IMR-90 (cell line): Measurements from ENCODE around the gene ARHGAP10. TPM values are rescaled to one million over a fixed set of nuclear protein-coding genes. Genes with fewer than 3 reads are reported as not detected.

Experiments used
- ATAC-seq: fragments of 200-7000 bp; cut with Tn5 transposase; 2 replicates; pipeline ENCODE4 v1.9.1; 2020; ENCODE audit warnings: low read depth, mild to moderate bottlenecking, moderate library complexity
- BruUV-seq: library from RNA; stranded (reverse); fragments of 400-500 nt; replicated peaks from 2 replicates; lab custom pipeline; 2021; lab: Mats Ljungman, UMichigan
- CTCF ChIA-PET: fragments of 300-600 bp; formaldehyde crosslinking; extraction: SDS; loops from one replicate; lab custom pipeline; 2021; ENCODE audit warnings: antibody characterized with exemption; lab: Yijun Ruan, JAX
- POLR2A ChIA-PET: fragments of 300-600 bp; sonication (Branson Sonifier 250); formaldehyde crosslinking; loops from one replicate; lab custom pipeline; 2022; ENCODE audit warnings: antibody characterized with exemption; ENCODE audit not compliant: unreplicated experiment; lab: Charles Lee
- DNase-seq: peaks from one replicate; pipeline ENCODE4 v3.0.0; 2013
- H2AFZ ChIP-seq: replicated peaks from 2 replicates; pipeline ENCODE3; 2013; ENCODE audit warnings: low read length, mild to moderate bottlenecking; ENCODE audit not compliant: poor library complexity
- H2AK5ac ChIP-seq: 2 replicates; pipeline ENCODE4 v1.6.1; 2013; ENCODE audit warnings: low read depth, low read length, inconsistent platforms
- H2AK9ac ChIP-seq: replicated peaks from 2 replicates; pipeline ENCODE3; 2013; ENCODE audit warnings: mild to moderate bottlenecking, low read depth, low read length, moderate library complexity; ENCODE audit not compliant: poor library complexity
- H2BK120ac ChIP-seq: 2 replicates; pipeline ENCODE4 v1.6.1; 2013; ENCODE audit warnings: low read depth, low read length, inconsistent platforms
- H2BK15ac ChIP-seq: 3 replicates; pipeline ENCODE4 v1.6.1; 2013; ENCODE audit warnings: low read depth, low read length, inconsistent platforms
- H2BK20ac ChIP-seq: 2 replicates; pipeline ENCODE4 v1.6.1; 2013; ENCODE audit warnings: low read depth, mild to moderate bottlenecking, inconsistent platforms, low read length, moderate library complexity
- H2BK5ac ChIP-seq: 2 replicates; pipeline ENCODE4 v1.6.1; 2013; ENCODE audit warnings: mild to moderate bottlenecking, low read depth, low read length, inconsistent platforms; ENCODE audit not compliant: poor library complexity, severe bottlenecking
- H3K14ac ChIP-seq: replicated peaks from 2 replicates; pipeline ENCODE4 v1.6.1; 2013; ENCODE audit warnings: low read depth, low read length, inconsistent platforms
- H3K18ac ChIP-seq: 2 replicates; pipeline ENCODE4 v1.6.1; 2013; ENCODE audit warnings: low read depth, low read length, control low read depth
- H3K23ac ChIP-seq: 2 replicates; pipeline ENCODE4 v1.6.1; 2013; ENCODE audit warnings: low read depth, low read length, inconsistent platforms
- H3K27ac ChIP-seq: 2 replicates; pipeline ENCODE4 v1.5.1; 2013; ENCODE audit warnings: mild to moderate bottlenecking, control low read depth, low read length; ENCODE audit not compliant: insufficient read depth
- H3K27me3 ChIP-seq: 2 replicates; pipeline ENCODE4 v1.6.1; 2013; ENCODE audit warnings: low read length; ENCODE audit not compliant: control insufficient read depth, insufficient read depth
- H3K36me3 ChIP-seq: 2 replicates; pipeline ENCODE4 v1.6.1; 2013; ENCODE audit warnings: low read length, mixed read lengths; ENCODE audit not compliant: control insufficient read depth, insufficient read depth
- H3K4ac ChIP-seq: 2 replicates; pipeline ENCODE4 v1.6.1; 2013; ENCODE audit warnings: low read depth, low read length, inconsistent platforms
- H3K4me1 ChIP-seq: 2 replicates; pipeline ENCODE4 v1.6.1; 2013; ENCODE audit warnings: low read length, mixed read lengths; ENCODE audit not compliant: control insufficient read depth, insufficient read depth
- H3K4me2 ChIP-seq: 2 replicates; pipeline ENCODE4 v1.6.1; 2013; ENCODE audit warnings: low read depth, mild to moderate bottlenecking, control low read depth, low read length, moderate library complexity
- H3K4me3 ChIP-seq: 2 replicates; pipeline ENCODE4 v1.5.1; 2013; ENCODE audit warnings: low read depth, mild to moderate bottlenecking, control low read depth, low read length, moderate library complexity; ENCODE audit not compliant: insufficient read depth
- H3K56ac ChIP-seq: 2 replicates; pipeline ENCODE4 v1.6.1; 2013; ENCODE audit warnings: low read length, inconsistent platforms; ENCODE audit not compliant: insufficient read depth; ENCODE audit errors: extremely low read depth
- H3K79me1 ChIP-seq, 2 experiments: 2 replicates each; pipeline ENCODE4 v1.6.1; 2013; ENCODE audit warnings: low read length in 2 of 2, inconsistent platforms in 1 of 2, low read depth in 1 of 2
- H3K9ac ChIP-seq: 2 replicates; pipeline ENCODE4 v1.6.1; 2013; ENCODE audit warnings: low read depth, low read length, control low read depth
- H3K9me1 ChIP-seq: 2 replicates; pipeline ENCODE4 v1.6.1; 2013; ENCODE audit warnings: low read length, inconsistent platforms; ENCODE audit not compliant: insufficient read depth
- H3K9me3 ChIP-seq: 2 replicates; pipeline ENCODE4 v1.6.1; 2013; ENCODE audit warnings: low read length; ENCODE audit not compliant: control insufficient read depth, insufficient read depth
- H4K20me1 ChIP-seq: 2 replicates; pipeline ENCODE4 v1.6.1; 2013; ENCODE audit warnings: low read length, inconsistent platforms; ENCODE audit not compliant: insufficient read depth
- H4K5ac ChIP-seq: 2 replicates; pipeline ENCODE4 v1.6.1; 2013; ENCODE audit warnings: mild to moderate bottlenecking, low read depth, low read length, control low read depth
- H4K8ac ChIP-seq, 2 experiments: 2 replicates each; pipeline ENCODE4 v1.6.1; 2013; ENCODE audit warnings: low read depth in 2 of 2, low read length in 2 of 2, control low read depth in 1 of 2, inconsistent platforms in 1 of 2
- H4K91ac ChIP-seq: 2 replicates; pipeline ENCODE4 v1.6.1; 2013; ENCODE audit warnings: low read depth, low read length, inconsistent platforms; ENCODE audit not compliant: insufficient read depth
- BHLHE40 ChIP-seq: fragments of 150-350 bp; IDR thresholded peaks from 2 replicates; pipeline ENCODE4 v1.6.1; 2016; ENCODE audit warnings: mild to moderate bottlenecking, low read depth, low read length
- CEBPB ChIP-seq: IDR thresholded peaks from 2 replicates; pipeline ENCODE4 v1.6.1; 2012; ENCODE audit warnings: low read depth, low read length, improper control_type of control experiment
- CHD1 ChIP-seq: IDR thresholded peaks from 2 replicates; pipeline ENCODE4 v1.6.1; 2012; ENCODE audit warnings: low read depth, low read length, improper control_type of control experiment
- ELK1 ChIP-seq: fragments of 150-350 bp; IDR thresholded peaks from 2 replicates; pipeline ENCODE4 v1.6.1; 2016; ENCODE audit warnings: low read depth, mild to moderate bottlenecking, low read length, moderate library complexity, borderline replicate concordance
- FOS ChIP-seq: fragments of 150-350 bp; IDR thresholded peaks from 2 replicates; pipeline ENCODE4 v1.6.1; 2016; ENCODE audit warnings: low read depth, low read length
- MAZ ChIP-seq: IDR thresholded peaks from 2 replicates; pipeline ENCODE4 v1.6.1; 2012; ENCODE audit warnings: low read depth, mild to moderate bottlenecking, low read length, improper control_type of control experiment, moderate library complexity, borderline replicate concordance
- MXI1 ChIP-seq: IDR thresholded peaks from 2 replicates; pipeline ENCODE4 v1.6.1; 2012; ENCODE audit warnings: low read depth, mild to moderate bottlenecking, low read length, moderate library complexity, borderline replicate concordance
- NFE2L2 ChIP-seq: fragments of 150-350 bp; IDR thresholded peaks from 2 replicates; pipeline ENCODE4 v1.6.1; 2016; ENCODE audit warnings: low read depth, mild to moderate bottlenecking, low read length
- POLR2A ChIP-seq: IDR thresholded peaks from 2 replicates; pipeline ENCODE4 v1.6.1; 2012; ENCODE audit warnings: mild to moderate bottlenecking, low read depth, low read length
- RAD21 ChIP-seq: IDR thresholded peaks from 2 replicates; pipeline ENCODE4 v1.6.1; 2012; ENCODE audit warnings: low read length, improper control_type of control experiment
- RCOR1 ChIP-seq: IDR thresholded peaks from 2 replicates; pipeline ENCODE4 v1.6.1; 2012; ENCODE audit warnings: mild to moderate bottlenecking, low read length, improper control_type of control experiment; ENCODE audit not compliant: insufficient replicate concordance
- RFX5 ChIP-seq: IDR thresholded peaks from 2 replicates; pipeline ENCODE4 v1.8.0; 2012; ENCODE audit warnings: low read depth, mild to moderate bottlenecking, low read length, moderate library complexity
- SMC3 ChIP-seq: fragments of 150-350 bp; IDR thresholded peaks from 2 replicates; pipeline ENCODE4 v1.6.1; 2016; ENCODE audit warnings: low read depth, mild to moderate bottlenecking, antibody characterized with exemption, low read length, moderate library complexity
- USF2 ChIP-seq: fragments of 150-350 bp; IDR thresholded peaks from 2 replicates; pipeline ENCODE4 v1.6.1; 2017; ENCODE audit warnings: mild to moderate bottlenecking, antibody characterized with exemption, low read length, low read depth
- WGBS, 2 experiments: methylation state at CpG; one replicate each; pipeline versions ENCODE4 v1.1.5 to v1.1.7; 2013; ENCODE audit warnings: missing lambda C conversion rate in 2 of 2; ENCODE audit not compliant: insufficient read length in 1 of 2; ENCODE audit errors: extremely low coverage in 2 of 2; 5-methylcytosine and 5-hydroxymethylcytosine counted together
- dilution Hi-C: fragments of 300-500 bp; cut with HindIII; formaldehyde crosslinking; loops from one replicate; pipeline ENCODE4 v1.14.3; 2018; ENCODE audit warnings: low sequenced_read_pairs; ENCODE audit not compliant: unreplicated experiment
- in situ Hi-C: fragments of 300-500 bp; cut with MboI; formaldehyde crosslinking; loops from 3 replicates; pipeline ENCODE4 v1.14.3; 2019; ENCODE audit warnings: low sequenced_read_pairs, inconsistent platforms, mixed read lengths
- intact Hi-C: fragments of 100-400 bp; cut with micrococcal nuclease; formaldehyde crosslinking; loops from 2 replicates; pipeline ENCODE4 v1.10.0; 2022
- polyA plus RNA-seq, 3 experiments: library from polyadenylated mRNA; depleted of rRNA; stranded (reverse); fragments of >200 nt; gene quantifications; 2 replicates each; pipeline ENCODE4 v1.2.3, GENCODE V29; 2012; ENCODE audit warnings: low replicate concordance in 1 of 3
- total RNA-seq: library from RNA; depleted of rRNA; stranded (reverse); fragments of >200 nt; gene quantifications from 2 replicates; pipeline ENCODE4 v1.2.3, GENCODE V29; 2012
- TF ChIP-seq, protein P1 (sequence below): conservative IDR thresholded peaks from 2 replicates; pipeline ENCODE4 v1.5.1; 2012; ENCODE audit warnings: mild to moderate bottlenecking, low read depth, low read length, improper control_type of control experiment

The ARHGAP10 gene
- total and polyA plus RNA-seq, 2 of the 4 experiments (the other 2 are of a cell fraction): 27.1 to 29.4 TPM

DNA sequence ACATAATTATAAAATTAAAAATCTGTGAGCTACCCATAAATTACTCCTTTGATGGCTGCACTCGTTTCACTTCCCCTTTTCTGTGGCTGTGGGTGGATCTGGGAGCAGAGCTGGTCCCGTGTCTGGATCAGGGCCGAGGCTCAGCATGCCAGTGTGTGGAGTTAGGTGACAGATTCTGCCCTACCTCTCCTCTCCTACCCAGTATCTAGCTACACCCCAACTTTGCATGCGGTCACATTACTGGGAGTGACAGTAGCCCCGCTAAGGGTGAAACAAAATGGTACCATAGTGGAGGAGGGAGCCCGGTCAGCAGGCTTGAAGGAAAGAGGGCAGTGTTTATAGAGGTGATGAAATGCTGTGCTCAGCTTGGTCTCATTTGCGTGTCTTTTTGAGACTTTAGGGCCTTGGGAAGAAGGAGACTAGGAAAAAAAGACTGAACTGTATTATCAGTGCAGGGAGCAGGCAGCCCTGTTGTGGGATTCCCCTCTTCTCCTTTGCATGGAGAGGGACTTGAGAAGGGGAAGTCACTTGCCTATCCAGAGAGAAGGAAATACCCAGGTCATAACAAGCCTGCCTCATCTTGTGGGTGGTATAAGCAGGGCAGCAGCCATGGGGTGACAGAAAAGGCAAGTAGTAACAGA, 48.4 kb downstream of the ARHGAP10 start:
- no TSS peak for BruUV-seq
- Histone ChIP-seq H4K91ac (no peak overlapping the region), H3K9me1 (peaks cover 24% of the 10 kb centered on the region), H4K8ac (no peak overlapping the region), H3K9ac (no peak overlapping the region), H3K27me3 (no peaks in the 10 kb centered on the region), H2AFZ (no peak overlapping the region), H4K20me1 (peaks cover 48% of the 10 kb centered on the region), H2AK5ac (peak overlapping the region; percentile 15; the same call in 1 of the 2 replicates), H3K4me1 (peaks cover 22% of the 10 kb centered on the region), H2BK5ac (no peak overlapping the region), H3K23ac (0 out of 2 replicates have a peak overlapping the region, but pooled peaks have one; percentile 43), H3K18ac (no peak overlapping the region), H2BK20ac (no peak overlapping the region), H2BK120ac (0 out of 2 replicates have a peak overlapping the region, but pooled peaks have one; percentile 1), H3K36me3 (peaks cover 3% of the 10 kb centered on the region; the same call in 1 of the 2 replicates), H2AK9ac (no peak overlapping the region), H3K9me3 (no peaks in the 10 kb centered on the region), H3K27ac (no peak overlapping the region), H3K56ac (no peak overlapping the region), H3K4me3 (no peak overlapping the region), H4K5ac (no peak overlapping the region; the same call in 1 of the 2 replicates), H2BK15ac (no peak overlapping the region), H3K79me1 (peaks cover 36 to 67% of the 10 kb centered on the region in 2 experiments), H3K14ac (no peak overlapping the region), H3K4ac (peak overlapping the region; percentile 5; the same call in 1 of the 2 replicates), H3K4me2 (no peak overlapping the region)
- dilution Hi-C loops (no loop called here), in situ Hi-C loops (no loop called here), intact Hi-C loops (no loop called here)
- DNase-seq: no peak
- CTCF ChIA-PET: no interaction called here
- ATAC-seq: no peak
- WGBS, 2 experiments: 96% methylated on average over 3 of the region's 7 CpGs; no CpG with 5 or more reads in 1 of the 2 experiments
- POLR2A ChIA-PET: no interaction called here
- TF ChIP-seq CHD1: no peak
- TF ChIP-seq BHLHE40: no peak
- no peak for TF ChIP-seq POLR2A
- no peak for TF ChIP-seq CEBPB
- TF ChIP-seq MXI1: no peak
- TF ChIP-seq RAD21: no peak
- TF ChIP-seq FOS: no peak
- no peak for TF ChIP-seq RCOR1
- no peak for TF ChIP-seq SMC3
- TF ChIP-seq, protein P1, sequence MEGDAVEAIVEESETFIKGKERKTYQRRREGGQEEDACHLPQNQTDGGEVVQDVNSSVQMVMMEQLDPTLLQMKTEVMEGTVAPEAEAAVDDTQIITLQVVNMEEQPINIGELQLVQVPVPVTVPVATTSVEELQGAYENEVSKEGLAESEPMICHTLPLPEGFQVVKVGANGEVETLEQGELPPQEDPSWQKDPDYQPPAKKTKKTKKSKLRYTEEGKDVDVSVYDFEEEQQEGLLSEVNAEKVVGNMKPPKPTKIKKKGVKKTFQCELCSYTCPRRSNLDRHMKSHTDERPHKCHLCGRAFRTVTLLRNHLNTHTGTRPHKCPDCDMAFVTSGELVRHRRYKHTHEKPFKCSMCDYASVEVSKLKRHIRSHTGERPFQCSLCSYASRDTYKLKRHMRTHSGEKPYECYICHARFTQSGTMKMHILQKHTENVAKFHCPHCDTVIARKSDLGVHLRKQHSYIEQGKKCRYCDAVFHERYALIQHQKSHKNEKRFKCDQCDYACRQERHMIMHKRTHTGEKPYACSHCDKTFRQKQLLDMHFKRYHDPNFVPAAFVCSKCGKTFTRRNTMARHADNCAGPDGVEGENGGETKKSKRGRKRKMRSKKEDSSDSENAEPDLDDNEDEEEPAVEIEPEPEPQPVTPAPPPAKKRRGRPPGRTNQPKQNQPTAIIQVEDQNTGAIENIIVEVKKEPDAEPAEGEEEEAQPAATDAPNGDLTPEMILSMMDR: no peak
- no peak for TF ChIP-seq MAZ
- no peak for TF ChIP-seq RFX5
- no peak for TF ChIP-seq NFE2L2
- TF ChIP-seq USF2: no peak
- TF ChIP-seq ELK1: no peak
